HEK293 (cell line): ENCODE results near the gene TRAF3.

Source experiments
- CTCF ChIA-PET: fragments of 350-600 bp; formaldehyde crosslinking; extraction: SDS; loops from one replicate; lab custom pipeline; 2021; ENCODE audit warnings: antibody characterized with exemption; lab: Yijun Ruan, JAX
- POLR2A ChIA-PET: fragments of 300-600 bp; formaldehyde crosslinking; extraction: SDS; loops from one replicate; lab custom pipeline; 2020; ENCODE audit warnings: antibody characterized with exemption, inconsistent platforms; lab: Yijun Ruan, JAX
- H3K27ac ChIP-seq: fragments of 200-500 bp; sonication (Bioruptor generic); 2 replicates; pipeline ENCODE4 v1.5.1; 2014; ENCODE audit warnings: low read depth, low read length, control low read depth, inconsistent platforms; ENCODE audit errors: extremely low read depth
- H3K36me3 ChIP-seq, 2 experiments: fragments of 200-500 bp in 1 of 2; sonication (Bioruptor generic) in 1 of 2; 1 replicate in 1 of 2; 2 replicates in 1 of 2; pipeline ENCODE4 v1.5.1; 2014 to 2017; ENCODE audit warnings: inconsistent platforms in 2 of 2, low read length in 2 of 2; ENCODE audit not compliant: control insufficient read depth in 2 of 2, insufficient read depth in 1 of 2
- H3K4me1 ChIP-seq: fragments of 200-500 bp; sonication (Bioruptor generic); 2 replicates; pipeline ENCODE4 v1.5.1; 2014; ENCODE audit warnings: mild to moderate bottlenecking, low read length, inconsistent platforms; ENCODE audit not compliant: control insufficient read depth, insufficient read depth
- H3K4me3 ChIP-seq: 2 replicates; pipeline ENCODE4 v1.5.1; 2011; ENCODE audit warnings: low read depth, mild to moderate bottlenecking, control low read depth, low read length, moderate library complexity
- H3K9me3 ChIP-seq: fragments of 200-500 bp; sonication (Bioruptor generic); 2 replicates; pipeline ENCODE4 v1.5.1; 2014; ENCODE audit warnings: low read depth, low read length, inconsistent platforms; ENCODE audit not compliant: control insufficient read depth, insufficient read depth
- EGR2 ChIP-seq: fragments of 450-650 bp; formaldehyde crosslinking; IDR thresholded peaks from 2 replicates; pipeline ENCODE4 v1.5.1; 2016; ENCODE audit warnings: low read depth, missing biosample characterization, missing genetic modification characterization
- HOXD13 ChIP-seq: sonication (generic); formaldehyde crosslinking; IDR thresholded peaks from 2 replicates; pipeline ENCODE4 v1.8.0; 2022; ENCODE audit warnings: missing genetic modification reagents, borderline replicate concordance
- IKZF3 ChIP-seq: fragments of 450-650 bp; IDR thresholded peaks from 2 replicates; pipeline ENCODE4 v1.5.0; 2018; ENCODE audit warnings: missing biosample characterization, mild to moderate bottlenecking, missing genetic modification characterization, moderate library complexity
- KLF10 ChIP-seq: fragments of 450-650 bp; IDR thresholded peaks from 2 replicates; pipeline ENCODE4 v1.5.1; 2018; ENCODE audit warnings: missing biosample characterization, mild to moderate bottlenecking, missing genetic modification characterization
- KLF16 ChIP-seq: fragments of 450-650 bp; formaldehyde crosslinking; IDR thresholded peaks from 2 replicates; pipeline ENCODE4 v1.5.1; 2017; ENCODE audit warnings: missing biosample characterization, missing genetic modification characterization
- PRDM1 ChIP-seq: fragments of 450-650 bp; formaldehyde crosslinking; IDR thresholded peaks from 2 replicates; pipeline ENCODE4; 2016; ENCODE audit warnings: missing biosample characterization, missing genetic modification characterization
- ZBTB11 ChIP-seq: fragments of 450-650 bp; formaldehyde crosslinking; conservative IDR thresholded peaks from 2 replicates; pipeline ENCODE4 v1.5.1; 2016; ENCODE audit warnings: low read depth, missing biosample characterization, missing genetic modification characterization
- ZFHX2 ChIP-seq: fragments of 450-650 bp; formaldehyde crosslinking; conservative IDR thresholded peaks from 2 replicates; pipeline ENCODE4 v1.5.1; 2016; ENCODE audit warnings: missing biosample characterization, missing genetic modification characterization
- ZNF112 ChIP-seq: fragments of 450-650 bp; formaldehyde crosslinking; IDR thresholded peaks from 2 replicates; pipeline ENCODE4 v1.5.0; 2017; ENCODE audit warnings: missing biosample characterization, missing genetic modification characterization
- ZNF184 ChIP-seq: fragments of 450-650 bp; IDR thresholded peaks from 2 replicates; pipeline ENCODE4 v1.5.1; 2018; ENCODE audit warnings: missing biosample characterization, mild to moderate bottlenecking, missing genetic modification characterization
- ZNF280D ChIP-seq: fragments of 450-650 bp; formaldehyde crosslinking; IDR thresholded peaks from 2 replicates; pipeline ENCODE4 v1.5.1; 2016; ENCODE audit warnings: missing biosample characterization, missing genetic modification characterization
- ZNF394 ChIP-seq: fragments of 450-650 bp; formaldehyde crosslinking; IDR thresholded peaks from 2 replicates; pipeline ENCODE4 v1.5.1; 2016; ENCODE audit warnings: missing biosample characterization, missing genetic modification characterization, mild to moderate bottlenecking, moderate library complexity, borderline replicate concordance
- ZNF473 ChIP-seq: fragments of 450-650 bp; formaldehyde crosslinking; IDR thresholded peaks from 2 replicates; pipeline ENCODE4 v1.5.1; 2017; ENCODE audit warnings: missing biosample characterization, missing genetic modification characterization
- ZNF529 ChIP-seq: fragments of 450-650 bp; formaldehyde crosslinking; IDR thresholded peaks from 2 replicates; pipeline ENCODE4 v1.5.1; 2017; ENCODE audit warnings: missing genetic modification characterization, missing biosample characterization; ENCODE audit not compliant: insufficient replicate concordance
- ZNF544 ChIP-seq: fragments of 450-650 bp; formaldehyde crosslinking; IDR thresholded peaks from 2 replicates; pipeline ENCODE4 v1.5.0; 2017; ENCODE audit warnings: missing biosample characterization, missing genetic modification characterization
- ZSCAN30 ChIP-seq: fragments of 450-650 bp; IDR thresholded peaks from 2 replicates; pipeline ENCODE4 v1.5.1; 2018; ENCODE audit warnings: missing biosample characterization, mild to moderate bottlenecking, missing genetic modification characterization, moderate library complexity
- TF ChIP-seq, protein P1 (sequence below): fragments of 450-650 bp; formaldehyde crosslinking; IDR thresholded peaks from 2 replicates; pipeline ENCODE4 v1.5.1; 2016; ENCODE audit warnings: missing biosample characterization, missing genetic modification characterization
- TF ChIP-seq, protein P2 (sequence below): fragments of 450-650 bp; formaldehyde crosslinking; IDR thresholded peaks from 2 replicates; pipeline ENCODE4 v1.5.1; 2016; ENCODE audit warnings: missing biosample characterization, missing genetic modification characterization

The TRAF3 gene

GRCh38 chr14:102823546-102823945, 46.3 kb downstream of the TRAF3 start:
- no peaks in the 10 kb centered on the region for H3K9me3 ChIP-seq
- H3K4me3 ChIP-seq, result no peak overlapping the region
- H3K4me1 ChIP-seq, result peaks cover 10% of the 10 kb centered on the region; the same call in 1 of the 2 replicates
- TF ChIP-seq HOXD13 (CRISPR knock-in tag) (no peak), KLF16 (tag by site-specific recombination) (no peak), KLF10 (tag by site-specific recombination) (no peak), ZNF112 (tag by site-specific recombination) (no peak), IKZF3 (tag by site-specific recombination) (no peak)
- TF ChIP-seq, protein P1, sequence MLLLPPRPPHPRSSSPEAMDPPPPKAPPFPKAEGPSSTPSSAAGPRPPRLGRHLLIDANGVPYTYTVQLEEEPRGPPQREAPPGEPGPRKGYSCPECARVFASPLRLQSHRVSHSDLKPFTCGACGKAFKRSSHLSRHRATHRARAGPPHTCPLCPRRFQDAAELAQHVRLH (tag by site-specific recombination), result no peak
- ChIA-PET POLR2A (no interaction called here), CTCF (no interaction called here)
- H3K36me3 ChIP-seq, result no peaks in the 10 kb centered on the region
- H3K27ac ChIP-seq, result no peak overlapping the region

- H3K27ac ChIP-seq, result no peak overlapping the region
- no peaks in the 10 kb centered on the region for H3K36me3 ChIP-seq
- ChIA-PET CTCF (no interaction called here), POLR2A (no interaction called here)
- TF ChIP-seq ZNF529 (tag by site-specific recombination), result no peak
- TF ChIP-seq ZNF394 (tag by site-specific recombination), result peak; percentile 31; the same call in 1 of the 2 replicates
- TF ChIP-seq, protein P2, sequence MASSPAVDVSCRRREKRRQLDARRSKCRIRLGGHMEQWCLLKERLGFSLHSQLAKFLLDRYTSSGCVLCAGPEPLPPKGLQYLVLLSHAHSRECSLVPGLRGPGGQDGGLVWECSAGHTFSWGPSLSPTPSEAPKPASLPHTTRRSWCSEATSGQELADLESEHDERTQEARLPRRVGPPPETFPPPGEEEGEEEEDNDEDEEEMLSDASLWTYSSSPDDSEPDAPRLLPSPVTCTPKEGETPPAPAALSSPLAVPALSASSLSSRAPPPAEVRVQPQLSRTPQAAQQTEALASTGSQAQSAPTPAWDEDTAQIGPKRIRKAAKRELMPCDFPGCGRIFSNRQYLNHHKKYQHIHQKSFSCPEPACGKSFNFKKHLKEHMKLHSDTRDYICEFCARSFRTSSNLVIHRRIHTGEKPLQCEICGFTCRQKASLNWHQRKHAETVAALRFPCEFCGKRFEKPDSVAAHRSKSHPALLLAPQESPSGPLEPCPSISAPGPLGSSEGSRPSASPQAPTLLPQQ (tag by site-specific recombination), result no peak
- TF ChIP-seq ZNF184 (tag by site-specific recombination), result no peak
- TF ChIP-seq PRDM1 (tag by site-specific recombination), result 0 out of 2 replicates have a peak, but pooled peaks have one; percentile 48
- TF ChIP-seq ZSCAN30, result no peak
- H3K4me3 ChIP-seq, result no peak overlapping the region
- peaks cover 8% of the 10 kb centered on the region; the same call in 1 of the 2 replicates for H3K4me1 ChIP-seq
- H3K9me3 ChIP-seq, result no peaks in the 10 kb centered on the region
Observed at GRCh38 chr14:102824832-102825231, 47.6 kb downstream of the TRAF3 start.

DNA sequence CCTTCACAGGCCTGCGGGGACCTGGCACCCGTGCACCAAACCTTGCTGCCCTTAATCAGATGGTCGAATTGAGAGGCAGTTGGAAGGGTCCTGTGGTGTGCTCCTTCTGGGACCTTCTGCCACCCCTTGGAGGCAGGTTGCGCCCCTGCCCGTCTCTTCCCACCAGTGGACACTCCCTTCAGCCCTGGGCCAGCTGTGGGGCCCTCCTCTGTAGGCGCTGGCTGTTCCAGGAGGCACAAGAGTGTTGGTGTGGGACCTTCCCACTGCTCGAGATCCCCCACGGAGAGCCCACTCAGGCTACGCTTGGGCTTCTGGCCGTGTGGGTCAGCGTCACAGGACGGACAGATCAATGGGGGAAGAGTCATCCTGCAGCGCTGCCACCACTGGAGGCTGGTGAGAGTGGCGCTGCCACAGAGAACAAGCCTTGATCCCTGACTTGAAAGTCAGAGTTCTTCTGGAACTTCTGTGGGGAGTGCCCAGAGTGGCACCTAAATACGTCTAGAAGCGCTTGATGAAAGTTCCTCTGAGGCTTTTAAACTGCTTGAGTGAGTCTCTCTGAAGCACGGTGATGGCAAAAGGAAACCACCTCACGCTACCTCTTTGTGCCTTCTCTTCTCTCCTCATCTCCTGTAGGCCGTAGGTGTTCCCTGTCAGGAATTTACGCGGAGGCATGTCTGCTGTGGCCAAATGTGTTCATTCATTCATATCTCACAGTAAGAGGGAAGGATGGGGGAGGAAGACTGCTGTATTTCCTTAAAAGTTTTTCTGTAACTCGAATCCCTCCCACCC, 48.3 kb downstream of the TRAF3 start:
- Histone ChIP-seq H3K9me3 (no peaks in the 10 kb centered on the region), H3K4me1 (peaks cover 8% of the 10 kb centered on the region; the same call in 1 of the 2 replicates), H3K4me3 (no peak overlapping the region)
- no peak for TF ChIP-seq ZNF544
- TF ChIP-seq ZFHX2 (tag by site-specific recombination), result peak; percentile 48
- no peak for TF ChIP-seq ZNF473 (tag by site-specific recombination)
- TF ChIP-seq EGR2 (tag by site-specific recombination), result peak; percentile 37; the same call in 1 of the 2 replicates
- TF ChIP-seq ZNF280D (tag by site-specific recombination), result no peak
- no peak for TF ChIP-seq ZBTB11 (tag by site-specific recombination)
- TF ChIP-seq, all 188 proteins: peak for 2
- ChIA-PET CTCF (no interaction called here), POLR2A (no interaction called here)
- Histone ChIP-seq H3K36me3 (no peaks in the 10 kb centered on the region), H3K27ac (no peak overlapping the region)
